Measurements from ENCODE around the gene ACTL6B.
"Not testable (repeated sequence)": the region's sequence is repeated elsewhere in the genome, so short reads cannot be mapped to it uniquely, and the experiment has no call there.

ACTL6B gene

DNA sequence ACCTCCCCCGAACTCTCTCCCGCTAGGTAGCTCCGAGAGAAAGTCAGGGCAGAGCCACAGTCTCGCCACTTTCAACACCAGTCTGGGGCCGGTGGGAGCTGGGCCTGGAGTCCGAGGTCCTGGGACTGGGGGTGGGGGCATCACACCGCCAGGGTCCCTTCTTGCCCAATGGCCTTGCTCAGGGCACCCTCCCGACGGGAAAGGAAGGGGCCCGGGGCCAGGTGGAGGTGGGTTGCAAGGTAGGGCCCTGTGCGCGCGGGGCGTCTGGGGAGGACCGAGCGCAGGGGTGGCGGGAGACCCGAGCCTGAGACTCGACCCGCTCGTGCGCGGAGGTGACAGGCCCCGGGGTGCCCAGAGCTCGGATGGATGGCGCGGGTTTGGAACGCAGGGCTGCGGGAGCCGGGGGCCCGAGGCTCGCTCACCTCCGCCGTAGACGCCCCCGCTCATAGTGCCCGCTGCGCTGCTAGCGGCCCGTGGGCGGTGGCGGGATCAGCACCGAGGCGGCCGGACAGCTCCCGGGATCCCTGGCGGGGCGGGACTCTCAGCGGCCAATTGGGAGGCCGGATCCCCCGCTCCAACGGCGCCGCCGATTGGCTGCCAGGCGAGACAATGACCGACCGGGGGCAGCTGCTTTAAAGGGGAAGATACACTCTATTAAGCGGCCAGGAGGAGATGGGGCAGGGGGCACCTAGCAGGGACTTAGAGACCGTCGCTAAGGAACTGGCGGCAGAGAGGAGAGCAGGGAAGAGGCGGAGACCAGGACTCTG, at the start of gene ACTL6B:
Gene ACTL6B (minus strand): TSS at position 541 of the 767 bp plus-strand sequence. CDS start 94 bp downstream, at position 447.
- no peak for DNase-seq

- peak; percentile 54 to 59 for DNase-seq
These were observed 49.1 kb upstream of the ACTL6B start for GRCh38 chr7:100705320-100705752.

DNA sequence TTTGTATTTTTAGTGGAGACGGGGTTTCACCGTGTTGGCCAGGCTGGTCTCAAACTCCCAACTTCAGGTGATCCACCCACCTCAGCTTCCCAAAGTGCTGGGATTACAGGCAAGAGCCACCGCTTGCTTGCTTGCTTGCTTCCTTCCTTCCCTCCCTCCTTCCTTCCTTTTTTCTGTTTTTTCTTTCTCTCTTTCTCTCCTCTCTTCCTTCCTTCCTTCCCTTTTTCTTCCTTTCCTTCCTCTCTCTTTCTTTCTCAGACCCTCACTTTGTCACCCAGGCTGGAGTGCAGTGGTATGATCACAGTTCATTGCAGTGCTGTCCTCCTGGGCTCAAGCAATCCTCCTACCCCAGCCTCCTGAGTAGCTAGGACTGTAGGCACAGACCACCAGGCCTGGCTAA, 44.8 kb upstream of the ACTL6B start:
- not testable (repeated sequence) for DNase-seq

- no peak for DNase-seq
These were observed 42.8 kb upstream of the ACTL6B start for GRCh38 chr7:100699018-100699417.

DNA sequence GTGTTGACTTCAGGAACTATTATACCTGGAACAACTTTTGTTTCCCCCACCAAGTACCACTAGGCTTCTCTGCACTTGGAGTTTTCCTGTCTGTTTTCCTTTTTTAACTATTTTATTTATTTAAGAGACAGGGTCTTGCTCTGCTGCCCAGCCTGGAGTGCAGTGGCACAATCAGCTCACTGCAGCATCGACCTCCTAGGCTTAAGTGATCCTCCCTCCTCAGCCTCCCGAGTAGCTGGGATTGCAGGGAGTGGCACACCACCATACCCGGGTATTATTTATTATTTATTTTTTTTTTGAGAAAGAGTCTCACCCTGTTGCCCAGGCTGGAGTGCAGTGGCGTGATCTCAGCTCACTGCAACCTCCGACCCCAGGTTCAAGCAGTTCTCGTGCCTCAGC, 39.9 kb upstream of the ACTL6B start:
- no peak for DNase-seq

GRCh38 chr7:100694098-100694745, 38.0 kb upstream of the ACTL6B start, which contains the start of gene GIGYF1:
GIGYF1 (minus strand) TSS chr7:100694250; CDS start chr7:100688238, 6,012 bp downstream.
- peak; percentile 19 to 30 for DNase-seq

DNA sequence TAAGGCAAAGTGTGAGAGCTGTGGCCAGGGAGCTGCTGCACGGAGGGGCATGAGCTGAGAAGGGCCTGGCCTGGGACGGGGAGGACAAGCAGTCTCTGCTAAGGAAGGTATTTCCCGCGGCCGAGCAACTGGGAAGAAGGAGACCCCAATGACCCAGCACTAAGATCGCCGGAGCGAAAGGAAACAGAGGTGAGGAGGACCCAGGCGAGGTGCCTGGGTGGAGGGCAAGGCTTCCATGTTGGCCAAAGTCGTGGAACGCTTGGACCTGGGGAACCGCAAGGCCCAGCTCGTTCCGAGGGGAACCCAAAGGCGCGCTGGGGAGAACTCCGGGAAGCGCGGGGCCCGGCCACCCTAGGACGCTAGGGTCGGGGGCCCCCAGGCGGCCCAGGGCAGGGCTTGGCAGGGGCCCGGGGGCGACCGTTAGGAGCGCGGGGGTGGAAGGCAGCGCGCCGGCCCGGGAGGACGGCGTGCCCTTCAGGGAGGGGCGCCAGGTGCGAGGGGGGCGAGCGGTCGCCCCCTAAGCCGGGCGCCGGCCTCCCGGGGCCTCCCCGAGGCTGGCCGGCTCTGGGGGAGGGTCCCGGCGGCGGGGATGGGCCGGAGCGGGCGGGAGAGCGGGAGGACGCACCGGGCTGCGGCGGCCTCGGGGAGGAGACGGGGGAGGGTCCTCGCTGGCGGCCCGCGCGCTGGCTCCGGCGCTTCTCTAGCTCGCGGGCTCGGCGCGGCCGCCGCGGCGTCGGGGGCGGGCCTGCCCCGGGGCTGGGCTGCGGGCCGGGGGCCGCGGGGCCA, 37.3 kb upstream of the ACTL6B start:
- no peak for DNase-seq

- DNase-seq, result no peak
These were observed 36.3 kb upstream of the ACTL6B start for GRCh38 chr7:100692578-100692961.

GRCh38 chr7:100691676-100692577, 35.7 kb upstream of the ACTL6B start:
- peak; percentile 52 to 61 for DNase-seq

DNA sequence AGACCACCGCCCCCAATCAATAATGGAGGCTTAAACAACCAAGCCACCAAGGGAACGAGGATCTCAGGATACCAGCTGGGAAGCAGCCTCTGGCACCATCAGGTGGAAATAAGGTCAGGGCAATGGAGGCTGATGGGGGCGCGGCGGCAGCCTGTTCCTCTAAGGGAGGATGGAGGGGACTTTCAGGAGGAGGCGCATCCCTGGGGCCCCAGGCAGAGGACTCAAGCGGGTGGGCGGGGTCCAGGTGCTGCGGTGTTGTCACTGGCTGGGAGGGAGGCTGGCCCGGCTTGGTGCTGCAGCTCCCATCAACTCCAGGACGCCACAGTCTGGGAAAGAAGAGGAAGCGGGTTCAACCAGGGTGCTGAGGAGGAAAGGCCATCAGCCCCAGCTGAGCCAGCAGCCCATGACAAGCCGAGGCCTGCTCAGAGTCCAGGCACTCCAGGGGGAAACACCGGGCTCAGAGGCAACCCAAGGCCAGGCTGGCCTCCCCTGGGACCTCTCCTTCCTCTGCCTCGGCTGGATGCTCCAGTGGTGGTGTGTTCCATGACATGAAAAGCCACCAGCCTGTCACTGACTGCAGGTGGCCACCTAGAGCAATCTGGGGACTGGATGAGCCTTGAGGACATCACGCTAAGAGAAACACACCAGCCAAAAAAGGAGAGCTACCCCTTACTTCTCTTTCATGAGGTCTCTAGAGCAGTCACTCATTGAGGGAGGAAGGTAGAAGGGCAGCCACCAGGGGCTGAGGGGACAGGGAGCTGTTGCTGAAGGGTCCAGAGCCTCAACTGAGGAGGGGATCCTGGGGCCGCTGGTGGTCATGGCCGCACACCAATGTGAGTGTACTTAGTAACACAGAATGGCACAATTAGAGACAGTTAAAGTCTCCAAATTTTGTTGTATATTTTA, 33.2 kb upstream of the ACTL6B start:
- no peak for DNase-seq

- DNase-seq, result no peak
These were observed 32.1 kb upstream of the ACTL6B start for GRCh38 chr7:100688326-100688860.

- DNase-seq, result no peak
These were observed 31.6 kb upstream of the ACTL6B start for GRCh38 chr7:100687751-100688300.

GRCh38 chr7:100687261-100687660, 31.0 kb upstream of the ACTL6B start:
- DNase-seq, result no peak

DNA sequence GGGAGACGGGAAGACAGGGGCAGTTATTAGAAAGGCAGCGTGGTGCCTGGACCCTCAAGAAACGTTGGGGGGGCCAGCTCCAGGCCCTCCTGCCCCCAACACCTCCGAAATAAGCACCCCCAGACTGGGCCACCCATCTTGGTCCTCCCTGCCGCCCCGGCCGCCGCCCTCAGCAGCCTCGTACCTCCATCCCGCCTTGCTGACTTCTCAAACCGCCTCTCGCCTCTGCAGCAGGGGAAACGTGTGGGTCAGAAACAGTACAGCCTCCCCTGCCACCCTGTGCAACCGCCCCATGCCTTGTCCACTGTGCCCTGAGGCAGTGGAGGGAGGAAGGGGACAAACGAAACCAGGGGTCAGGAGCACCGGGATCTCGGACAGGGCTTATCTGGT, 30.6 kb upstream of the ACTL6B start:
- no peak for DNase-seq

- DNase-seq, result no peak
These were observed 30.1 kb upstream of the ACTL6B start for GRCh38 chr7:100686201-100686821.

DNA sequence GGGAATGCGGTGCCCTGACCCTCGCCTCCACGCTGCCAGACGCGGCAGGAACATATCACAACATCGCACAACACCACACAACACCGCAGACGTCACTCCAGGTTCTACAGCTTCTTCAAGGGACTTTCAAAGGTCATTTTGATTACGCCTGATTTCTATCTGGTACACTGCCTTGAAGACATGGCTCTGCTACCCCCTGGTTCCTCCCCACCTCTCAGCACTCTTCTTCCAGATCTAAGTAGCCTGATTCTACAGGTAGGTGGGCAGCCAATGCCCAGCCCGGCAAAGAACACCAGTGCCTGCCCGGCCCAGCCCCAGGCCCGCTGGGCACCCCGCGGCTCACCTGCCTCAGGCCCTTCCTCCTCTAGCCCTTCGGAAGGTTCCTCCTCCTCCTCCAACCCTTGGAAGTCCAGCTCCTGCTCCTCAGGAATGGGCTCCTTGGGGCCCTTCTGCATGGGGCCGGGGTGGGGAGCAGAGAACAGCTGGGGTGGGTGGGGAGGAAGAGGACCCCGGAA, 29.4 kb upstream of the ACTL6B start:
- DNase-seq, result no peak

GRCh38 chr7:100685049-100685605, 28.9 kb upstream of the ACTL6B start:
- no peak for DNase-seq

GRCh38 chr7:100684534-100685042, 28.3 kb upstream of the ACTL6B start:
- no peak for DNase-seq
